IPS-15b (cell line): ENCODE results near the gene KPNA2.
"Not testable (repeated sequence)": the region's sequence is repeated elsewhere in the genome, so short reads cannot be mapped to it uniquely, and the experiment has no call there.

Experiments
- H3K27me3 ChIP-seq: one replicate; pipeline ENCODE4 v1.6.1; 2013; ENCODE audit warnings: low read length; ENCODE audit not compliant: control insufficient read depth, insufficient read depth
- H3K36me3 ChIP-seq: one replicate; pipeline ENCODE4 v1.6.1; 2013; ENCODE audit warnings: low read length; ENCODE audit not compliant: control insufficient read depth, insufficient read depth
- H3K4me1 ChIP-seq: one replicate; pipeline ENCODE4 v1.6.1; 2013; ENCODE audit warnings: mild to moderate bottlenecking, low read length; ENCODE audit not compliant: control insufficient read depth, insufficient read depth
- H3K4me3 ChIP-seq: one replicate; pipeline ENCODE4 v1.5.1; 2013; ENCODE audit warnings: low read depth, low read length
- H3K9ac ChIP-seq: one replicate; pipeline ENCODE4 v1.6.1; 2013; ENCODE audit warnings: low read depth, mild to moderate bottlenecking, low read length
- H3K9me3 ChIP-seq: one replicate; pipeline ENCODE4 v1.6.1; 2013; ENCODE audit warnings: mild to moderate bottlenecking, low read length; ENCODE audit not compliant: control insufficient read depth, insufficient read depth

Gene KPNA2

DNA sequence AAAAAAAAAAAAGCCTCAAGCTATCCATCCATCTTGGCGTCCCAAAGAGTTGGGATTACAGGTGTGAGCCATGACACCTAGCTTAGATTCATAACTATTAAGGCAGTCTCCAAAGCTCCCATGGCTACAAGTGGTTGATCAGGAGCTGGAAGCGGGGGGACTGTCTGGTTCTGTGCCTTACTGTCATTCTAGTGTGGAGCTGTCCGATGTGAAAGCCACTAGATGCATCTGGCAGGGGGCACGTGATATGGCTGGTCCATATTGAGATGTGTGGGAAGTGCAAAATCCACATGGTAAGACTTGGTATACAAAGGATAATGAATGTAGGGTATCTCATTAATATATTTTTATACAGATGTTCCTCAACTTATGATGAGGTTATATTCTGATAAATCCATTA lies 38.7 kb downstream of the KPNA2 start:
- Histone ChIP-seq H3K36me3 (no peaks in the 10 kb centered on the region), H3K4me1 (no peaks in the 10 kb centered on the region), H3K9ac (no peak overlapping the region), H3K27me3 (no peaks in the 10 kb centered on the region), H3K9me3 (no peaks in the 10 kb centered on the region), H3K4me3 (no peak overlapping the region)

DNA sequence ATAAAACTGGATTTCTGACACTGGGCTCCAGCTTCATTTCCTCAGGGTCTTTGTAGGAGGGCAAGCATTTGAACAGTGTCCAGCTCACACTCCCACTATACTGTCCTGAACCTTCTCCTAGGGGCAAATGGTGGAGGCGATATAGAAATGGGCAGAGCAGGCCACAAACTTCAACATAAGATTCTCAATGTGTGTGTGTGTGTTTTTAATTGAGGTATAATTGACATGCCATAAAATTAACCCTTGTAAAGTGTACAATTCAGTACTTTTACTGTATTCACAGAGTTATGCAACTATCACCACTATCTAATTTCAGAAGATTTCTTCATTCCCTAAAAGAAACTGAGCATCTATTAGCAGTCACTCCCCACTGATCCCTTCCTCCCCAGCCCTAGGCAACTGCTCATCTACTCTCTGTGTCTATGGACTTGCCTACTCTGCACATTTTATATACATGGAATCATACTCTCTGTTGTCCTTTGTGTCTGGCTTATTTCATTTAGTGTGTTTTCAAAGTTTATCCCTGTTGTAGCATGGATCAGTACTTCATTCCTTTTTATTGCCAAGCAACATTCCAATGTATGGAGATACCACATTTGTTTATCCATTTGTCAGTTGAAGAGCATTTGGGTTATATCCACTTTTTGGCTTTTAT lies 40.5 kb downstream of the KPNA2 start:
- H3K9me3 ChIP-seq, H3K36me3 ChIP-seq, H3K9ac ChIP-seq, H3K4me1 ChIP-seq, H3K27me3 ChIP-seq, H3K4me3 ChIP-seq: not testable (repeated sequence)

DNA sequence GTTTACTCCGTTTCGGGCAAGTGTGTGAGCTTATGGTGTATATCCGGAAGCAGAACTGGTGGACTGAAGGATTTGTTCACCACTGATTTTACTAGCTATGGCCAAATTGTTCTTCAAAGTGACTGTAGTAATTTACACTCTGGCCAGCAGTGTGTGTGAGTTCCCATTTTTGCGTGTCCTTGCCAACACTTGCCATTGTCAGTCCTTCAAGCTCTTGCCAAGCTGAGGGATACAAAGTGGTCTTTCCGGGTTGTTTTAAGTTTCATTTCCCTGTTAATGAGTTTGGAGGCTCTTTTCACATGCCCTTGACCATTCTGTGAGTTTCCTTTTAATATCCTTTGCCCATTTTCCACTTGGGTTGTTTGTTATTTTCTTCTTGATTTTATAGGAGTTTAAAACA lies 42.0 kb downstream of the KPNA2 start:
- H3K9ac ChIP-seq, H3K4me1 ChIP-seq, H3K27me3 ChIP-seq, H3K9me3 ChIP-seq, H3K4me3 ChIP-seq, H3K36me3 ChIP-seq: not testable (repeated sequence)

DNA sequence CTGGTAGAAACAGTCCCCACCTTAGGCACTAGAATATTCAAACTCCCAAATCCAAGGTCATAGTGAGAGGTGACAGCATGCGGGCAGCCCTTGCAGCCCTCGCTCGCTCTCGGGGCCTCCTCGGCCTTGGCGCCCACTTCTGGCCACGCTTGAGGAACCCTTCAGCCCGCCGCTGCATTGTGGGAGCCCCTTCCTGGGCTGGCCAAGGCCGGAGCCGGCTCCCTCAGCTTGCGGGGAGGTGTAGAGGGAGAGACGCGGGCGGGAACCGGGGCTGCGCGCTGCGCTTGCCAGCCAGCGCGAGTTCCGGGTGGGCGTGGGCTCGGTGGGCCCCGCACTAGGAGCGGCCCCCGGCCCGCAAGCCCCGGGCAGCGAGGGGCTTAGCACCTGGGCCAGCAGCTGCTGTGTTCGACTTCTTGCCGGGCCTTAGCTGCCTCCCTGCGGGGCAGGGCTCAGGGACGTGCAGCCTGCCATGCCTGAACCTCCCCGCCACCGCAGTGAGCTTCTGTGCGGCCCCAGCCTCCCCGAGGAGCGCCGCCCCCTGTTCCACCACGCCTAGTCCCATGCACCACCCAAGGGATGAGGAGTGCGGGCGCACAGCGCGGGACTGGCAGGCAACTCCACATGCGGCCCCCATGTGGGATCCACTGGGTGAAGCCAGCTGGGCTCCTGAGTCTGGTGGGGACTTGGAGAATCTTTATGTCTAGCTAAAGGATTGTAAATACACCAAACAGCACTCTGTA lies 45.0 kb downstream of the KPNA2 start:
- Histone ChIP-seq H3K9me3 (no peaks in the 10 kb centered on the region), H3K36me3 (no peaks in the 10 kb centered on the region), H3K27me3 (no peaks in the 10 kb centered on the region), H3K4me3 (no peak overlapping the region), H3K9ac (no peak overlapping the region), H3K4me1 (no peaks in the 10 kb centered on the region)

DNA sequence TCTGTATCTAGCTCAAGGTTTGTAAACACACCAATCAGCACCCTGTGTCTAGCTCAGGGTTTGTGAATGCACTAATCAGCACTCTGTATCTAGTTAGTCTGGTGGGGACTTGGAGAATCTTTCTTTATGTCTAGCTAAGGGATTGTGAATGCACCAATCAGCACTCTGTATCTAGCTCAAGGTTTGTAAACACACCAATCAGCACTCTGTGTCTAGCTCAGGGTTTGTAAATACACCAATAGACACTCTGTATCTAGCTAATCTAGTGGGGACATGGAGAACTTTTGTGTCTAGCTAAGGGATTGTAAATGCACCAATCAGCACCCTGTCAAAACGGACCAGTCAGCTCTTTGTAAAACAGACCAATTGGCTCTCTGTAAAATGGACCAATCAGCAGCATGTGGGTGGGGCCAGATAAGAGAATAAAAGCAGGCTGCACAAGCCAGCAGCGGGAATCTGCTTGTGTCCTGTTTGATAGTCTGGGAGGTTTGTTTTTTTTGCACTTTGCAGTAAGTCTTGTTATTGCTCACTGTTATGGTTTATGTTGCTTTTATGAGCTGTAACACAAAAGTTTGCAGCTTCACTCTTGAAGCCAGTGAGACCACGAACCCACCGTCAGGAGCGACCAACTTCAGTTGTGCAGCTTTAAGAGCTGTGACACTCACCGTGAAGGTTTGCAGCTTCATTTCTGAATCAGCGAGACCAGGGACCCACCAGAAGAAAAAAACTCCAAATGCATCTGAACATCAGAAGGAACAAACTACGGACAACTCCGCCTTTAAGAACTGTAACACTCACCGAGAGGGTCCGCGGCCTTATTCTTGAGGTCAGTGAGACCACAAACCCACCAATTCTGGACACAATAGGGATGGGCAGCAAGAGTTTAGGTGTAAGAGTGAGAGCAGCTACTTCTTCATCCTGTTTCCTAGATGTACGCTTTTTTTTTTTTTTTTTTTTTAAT lies 46.0 kb downstream of the KPNA2 start:
- not testable (repeated sequence) for H3K9ac ChIP-seq, H3K9me3 ChIP-seq, H3K36me3 ChIP-seq, H3K4me3 ChIP-seq, H3K27me3 ChIP-seq, H3K4me1 ChIP-seq

DNA sequence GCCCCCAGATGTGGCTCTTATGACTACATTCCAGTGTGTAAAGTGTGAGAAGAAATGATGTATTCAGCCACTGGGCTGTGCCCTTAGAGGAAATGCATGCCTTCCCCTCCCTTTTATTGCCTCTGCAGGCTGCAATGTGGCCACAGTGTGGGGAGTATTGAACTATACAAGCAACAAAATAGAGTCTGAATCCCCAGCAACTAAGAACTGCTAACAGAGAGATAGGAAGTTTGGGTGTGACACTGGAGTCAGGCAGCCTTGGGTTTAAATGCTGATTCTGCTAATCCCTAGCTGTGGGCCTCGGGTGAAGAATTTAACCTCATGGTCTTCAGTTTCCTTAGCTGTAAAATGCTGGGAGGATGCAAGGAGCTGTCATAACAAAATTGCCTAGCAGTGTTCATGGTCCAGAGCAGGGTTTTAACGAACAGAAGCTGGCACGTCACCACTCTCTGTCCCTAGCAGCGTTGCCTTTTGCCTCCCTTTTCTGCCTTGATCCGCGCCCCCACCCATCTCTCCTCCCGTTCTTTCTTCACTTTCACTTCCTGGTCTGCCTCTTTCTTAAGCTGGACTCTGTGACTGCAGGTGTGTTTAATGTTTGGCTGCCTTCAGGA lies 50.3 kb downstream of the KPNA2 start:
- Histone ChIP-seq H3K4me3 (no peak overlapping the region), H3K27me3 (no peaks in the 10 kb centered on the region), H3K9me3 (no peaks in the 10 kb centered on the region), H3K4me1 (peaks cover 4% of the 10 kb centered on the region), H3K36me3 (no peaks in the 10 kb centered on the region), H3K9ac (no peak overlapping the region)

DNA sequence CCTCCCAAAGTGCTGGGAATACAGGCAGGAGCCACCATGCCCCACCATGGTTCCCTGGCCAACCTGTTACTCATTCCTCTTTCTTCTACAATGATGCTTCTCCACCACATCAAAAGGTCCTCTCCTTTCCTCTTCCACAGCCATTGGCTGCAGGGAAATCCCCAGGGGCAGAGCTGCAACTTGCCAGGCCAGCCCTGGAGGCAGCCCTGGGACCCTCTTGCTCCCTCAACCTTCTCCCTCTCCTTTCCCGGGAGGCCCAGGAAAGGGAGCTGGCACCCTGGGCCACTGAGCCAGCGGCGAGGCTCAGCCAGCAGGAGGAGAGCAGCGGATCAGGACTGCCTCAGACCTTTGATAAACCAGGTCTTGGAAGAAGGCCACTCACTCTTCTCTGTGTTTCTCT lies 51.1 kb downstream of the KPNA2 start:
- not testable (repeated sequence) for H3K9ac ChIP-seq, H3K27me3 ChIP-seq, H3K36me3 ChIP-seq, H3K4me1 ChIP-seq, H3K9me3 ChIP-seq, H3K4me3 ChIP-seq

DNA sequence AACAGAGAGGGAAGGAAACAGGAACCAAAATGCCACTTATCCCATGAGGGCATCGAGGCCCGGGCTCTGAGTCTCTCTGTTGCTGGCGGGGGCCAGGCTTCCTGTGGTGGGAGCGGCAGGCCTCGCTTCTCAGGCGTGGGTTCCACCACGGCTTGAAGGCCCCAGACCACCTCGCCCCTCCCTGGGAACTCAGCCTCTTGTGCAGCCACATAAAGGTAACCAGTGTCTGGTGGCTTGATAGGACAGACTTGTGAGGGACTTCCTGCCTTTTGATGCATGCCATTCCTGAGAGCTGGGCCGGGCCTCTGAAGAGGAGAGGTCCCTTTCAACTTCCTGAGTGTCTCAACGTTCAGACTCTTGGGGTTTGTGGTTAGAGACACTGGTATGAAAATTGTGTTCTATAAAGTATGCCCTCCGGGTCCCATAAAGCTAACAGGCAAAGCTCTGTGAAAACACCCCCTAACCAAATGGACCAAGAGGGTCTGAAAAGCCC lies 51.6 kb downstream of the KPNA2 start:
- not testable (repeated sequence) for H3K9me3 ChIP-seq, H3K4me3 ChIP-seq, H3K27me3 ChIP-seq, H3K9ac ChIP-seq, H3K4me1 ChIP-seq, H3K36me3 ChIP-seq

DNA sequence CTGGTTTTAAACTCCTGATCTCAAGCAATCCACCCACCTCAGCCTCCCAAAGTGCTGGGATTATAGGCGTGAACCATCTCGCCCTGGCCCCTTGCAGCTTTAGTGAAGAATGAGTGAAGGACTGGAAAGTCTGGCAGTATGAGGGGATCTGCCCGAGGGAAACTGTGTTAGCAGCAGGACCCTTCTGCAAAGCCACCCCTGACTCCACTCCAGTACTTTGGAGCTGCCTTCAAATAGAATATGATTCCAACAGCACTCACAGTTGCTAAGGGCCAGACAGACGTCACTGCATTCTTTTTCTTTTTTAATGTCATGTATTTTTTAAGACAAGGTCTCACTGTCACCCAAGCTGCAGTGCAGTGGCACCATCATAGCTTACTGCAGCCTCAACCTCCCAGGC lies 52.3 kb downstream of the KPNA2 start:
- Histone ChIP-seq H3K4me3 (no peak overlapping the region), H3K36me3 (no peaks in the 10 kb centered on the region), H3K9ac (no peak overlapping the region), H3K27me3 (no peaks in the 10 kb centered on the region), H3K9me3 (no peaks in the 10 kb centered on the region), H3K4me1 (peaks cover 4% of the 10 kb centered on the region)

DNA sequence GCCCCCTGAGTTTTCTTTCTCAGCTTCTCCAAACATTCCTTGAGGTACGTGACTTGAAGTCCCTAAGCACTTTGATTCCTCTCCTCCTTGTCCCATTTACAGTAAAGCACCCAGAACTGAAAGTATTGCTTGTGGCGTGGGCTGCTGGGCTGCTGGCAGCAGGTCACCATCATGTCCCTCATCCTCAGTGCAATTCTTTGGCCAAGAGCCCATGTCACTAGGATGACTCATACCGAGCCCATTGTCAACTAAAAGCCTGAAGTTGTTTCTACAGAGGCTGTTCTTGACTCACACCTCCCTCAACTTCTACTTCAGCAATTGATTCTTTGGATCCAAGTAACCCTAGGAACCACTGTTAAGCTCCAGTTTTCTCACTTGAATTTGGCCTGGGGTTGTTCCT lies 54.3 kb downstream of the KPNA2 start:
- peaks cover 4% of the 10 kb centered on the region for H3K4me1 ChIP-seq
- H3K36me3 ChIP-seq = no peaks in the 10 kb centered on the region
- no peak overlapping the region for H3K4me3 ChIP-seq
- no peaks in the 10 kb centered on the region for H3K9me3 ChIP-seq
- no peaks in the 10 kb centered on the region for H3K27me3 ChIP-seq
- H3K9ac ChIP-seq = no peak overlapping the region

DNA sequence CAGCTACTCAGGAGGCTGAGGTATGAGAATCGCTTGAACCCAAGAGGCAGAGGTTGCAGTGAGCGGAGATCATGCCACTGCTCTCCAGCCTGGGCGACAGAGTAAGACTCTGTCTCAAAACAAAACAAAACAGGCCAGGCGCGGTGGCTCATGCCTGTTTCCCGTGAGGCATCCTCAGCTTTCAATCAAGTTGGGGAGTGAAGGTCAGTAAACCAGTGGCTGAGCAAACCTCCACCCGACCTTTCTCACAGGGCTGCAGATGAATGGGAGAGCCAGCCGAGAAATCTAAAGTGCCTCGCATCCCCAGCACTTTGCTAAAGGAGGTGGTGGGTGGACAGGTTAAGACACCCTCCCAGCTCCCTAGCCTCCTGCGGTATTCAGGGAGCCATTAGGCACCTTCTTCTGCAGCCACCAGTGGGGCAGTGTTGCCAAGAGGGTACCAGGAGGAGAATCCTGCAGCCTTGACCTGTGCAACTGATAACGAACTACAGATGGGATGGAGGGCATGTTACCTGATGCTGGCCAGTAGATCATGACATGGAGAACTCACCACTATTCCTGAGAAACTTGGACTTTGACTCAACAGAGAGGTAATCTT lies 59.0 kb downstream of the KPNA2 start:
- Histone ChIP-seq H3K9me3 (no peaks in the 10 kb centered on the region), H3K4me1 (no peaks in the 10 kb centered on the region), H3K27me3 (peaks cover under 1% of the 10 kb centered on the region), H3K9ac (no peak overlapping the region), H3K4me3 (no peak overlapping the region), H3K36me3 (no peaks in the 10 kb centered on the region)
